Keratinocyte (primary cell): Measurements from ENCODE around the gene CSRNP2.

Experiments
- CTCF ChIP-seq, 3 experiments: IDR thresholded peaks in 1 of 3; conservative IDR thresholded peaks in 1 of 3; optimal IDR thresholded peaks in 1 of 3; 2 replicates in 2 of 3; 3 replicates in 1 of 3; pipeline versions ENCODE3 to v1.5.1; 2011; ENCODE audit warnings: low read length in 3 of 3, mild to moderate bottlenecking in 3 of 3, moderate library complexity in 2 of 3, control low read depth in 1 of 3, inconsistent platforms in 1 of 3; ENCODE audit not compliant: insufficient read depth in 2 of 3; ENCODE audit errors: extremely low read depth in 1 of 3
- EZH2 ChIP-seq: IDR thresholded peaks from one replicate; pipeline ENCODE4 v1.6.1; 2012; ENCODE audit warnings: inconsistent platforms, mild to moderate bottlenecking, low read length, moderate library complexity

GRCh38 chr12:51070004-51070403 lies 13.4 kb downstream of the CSRNP2 start:
- TF ChIP-seq CTCF (optimal IDR thresholded peaks at IDR 0.05 in 1 of 3, IDR thresholded peaks at IDR 0.05 in 1 of 3, conservative IDR thresholded peaks at IDR 0.05 in 1 of 3; ENCODE audit: extremely low read depth in 1 of 3, insufficient read depth in 2 of 3, low read length in 3 of 3), result no peak
- TF ChIP-seq EZH2, result no peak
